GM12878 (cell line): Measurements from ENCODE around the gene CENPH. TPM values are rescaled to one million over a fixed set of nuclear protein-coding genes. Genes with fewer than 3 reads are reported as not detected.
A peak's percentile ranks its signal among the peaks of the same experiment; 100 is the strongest.

Experiments
- ATAC-seq: fragments of 200-7000 bp; cut with Tn5 transposase; 3 replicates; pipeline ENCODE4 v1.9.1; 2020; ENCODE audit warnings: mild to moderate bottlenecking, moderate library complexity
- BruUV-seq: library from RNA; stranded (reverse); fragments of 400-500 nt; replicated peaks from 2 replicates; lab custom pipeline; 2021; lab: Mats Ljungman, UMichigan
- CTCF ChIA-PET: fragments of 300-600 bp; sonication (Branson Sonifier 250); formaldehyde crosslinking; extraction: SDS; loops from one replicate; lab custom pipeline; 2021; ENCODE audit warnings: inconsistent platforms; lab: Yijun Ruan, JAX
- POLR2A ChIA-PET: fragments of 350-600 bp; formaldehyde crosslinking; extraction: SDS; loops from one replicate; lab custom pipeline; 2021; ENCODE audit warnings: inconsistent platforms; lab: Charles Lee
- RAD21 ChIA-PET: fragments of 300-600 bp; sonication (Branson Sonifier 250); formaldehyde crosslinking; loops from one replicate; lab custom pipeline; 2023; ENCODE audit warnings: antibody characterized with exemption; ENCODE audit not compliant: unreplicated experiment; lab: Charles Lee
- SMC1A ChIA-PET: fragments of 300-600 bp; sonication (Branson Sonifier 250); formaldehyde crosslinking; loops from one replicate; lab custom pipeline; 2023; ENCODE audit not compliant: unreplicated experiment, uncharacterized antibody; lab: Charles Lee
- DNase-seq: peaks from one replicate; pipeline ENCODE4 v3.0.0-alpha.2; 2011; ENCODE audit warnings: low read depth, low spot score
- FAIRE-seq: peaks from 3 replicates; lab custom pipeline; 2011; peaks lifted over from hg19 to GRCh38; lab: Jason Lieb, UNC
- H2AFZ ChIP-seq: 2 replicates; pipeline ENCODE4 v1.6.0; 2011; ENCODE audit warnings: low read depth, low read length, control low read depth; ENCODE audit not compliant: control insufficient read depth
- H3K27ac ChIP-seq: 2 replicates; pipeline ENCODE4 v1.5.1; 2011; ENCODE audit warnings: control low read depth; ENCODE audit not compliant: control insufficient read depth, insufficient read depth
- H3K27me3 ChIP-seq, 2 experiments: replicated peaks in 1 of 2; 2 replicates each; pipeline versions ENCODE4 v1.6.0 to v1.6.1; 2011; ENCODE audit warnings: low read length in 1 of 2; ENCODE audit not compliant: control insufficient read depth in 2 of 2, insufficient read depth in 2 of 2
- H3K36me3 ChIP-seq, 2 experiments: 2 replicates each; pipeline ENCODE4 v1.5.1; 2011; ENCODE audit warnings: low read length in 1 of 2; ENCODE audit not compliant: control insufficient read depth in 2 of 2, insufficient read depth in 2 of 2
- H3K4me1 ChIP-seq: 2 replicates; pipeline ENCODE4 v1.6.1; 2011; ENCODE audit warnings: mild to moderate bottlenecking, low read length, moderate library complexity, mixed read lengths; ENCODE audit not compliant: control insufficient read depth, insufficient read depth
- H3K4me2 ChIP-seq: 2 replicates; pipeline ENCODE4 v1.6.0; 2011; ENCODE audit warnings: control low read depth; ENCODE audit not compliant: control insufficient read depth, insufficient read depth
- H3K4me3 ChIP-seq: fragments of 200-600 bp; sonication (generic); 2 replicates; pipeline ENCODE4 v1.5.1; 2016
- H3K79me2 ChIP-seq: 2 replicates; pipeline ENCODE4 v1.6.0; 2011; ENCODE audit warnings: low read length; ENCODE audit not compliant: control insufficient read depth, insufficient read depth
- H3K9ac ChIP-seq: 2 replicates; pipeline ENCODE4 v1.8.0; 2011; ENCODE audit warnings: low read length, control low read depth, mixed read lengths; ENCODE audit not compliant: control insufficient read depth, insufficient read depth
- H3K9me3 ChIP-seq: replicated peaks from 3 replicates; pipeline ENCODE4 v1.5.1; 2011; ENCODE audit warnings: mild to moderate bottlenecking, low read length; ENCODE audit not compliant: control insufficient read depth, insufficient read depth
- H4K20me1 ChIP-seq: 2 replicates; pipeline ENCODE4 v1.6.0; 2011; ENCODE audit not compliant: control insufficient read depth, insufficient read depth
- CEBPZ ChIP-seq: fragments of 150-350 bp; IDR thresholded peaks from 2 replicates; pipeline ENCODE4 v1.6.1; 2016; ENCODE audit warnings: low read depth, low read length
- E2F4 ChIP-seq: IDR thresholded peaks from 2 replicates; pipeline ENCODE4 v1.6.1; 2012; ENCODE audit warnings: low read depth, low read length, improper control_type of control experiment
- EP300 ChIP-seq, 2 experiments: fragments of 150-350 bp in 1 of 2; IDR thresholded peaks; 2 replicates each; pipeline ENCODE4 v1.6.1; 2011 to 2012; ENCODE audit warnings: low read depth in 2 of 2, low read length in 2 of 2, borderline replicate concordance in 1 of 2, improper control_type of control experiment in 1 of 2, inconsistent platforms in 1 of 2; ENCODE audit not compliant: control insufficient read depth in 1 of 2
- HDAC2 ChIP-seq: fragments of 200-600 bp; sonication (generic); IDR thresholded peaks from 2 replicates; pipeline ENCODE4 v1.6.1; 2017
- MTA3 ChIP-seq: IDR thresholded peaks from 2 replicates; pipeline ENCODE4 v1.6.1; 2012; ENCODE audit warnings: low read length, inconsistent platforms, borderline replicate concordance
- MYB ChIP-seq: fragments of 150-350 bp; IDR thresholded peaks from 2 replicates; pipeline ENCODE4 v1.6.1; 2014; ENCODE audit warnings: mild to moderate bottlenecking, low read depth, low read length, borderline replicate concordance
- NFYB ChIP-seq: IDR thresholded peaks from 2 replicates; pipeline ENCODE4 v1.6.1; 2011; ENCODE audit warnings: low read depth, mild to moderate bottlenecking, low read length, improper control_type of control experiment, moderate library complexity; ENCODE audit not compliant: insufficient read depth
- NR2C1 ChIP-seq: fragments of 450-650 bp; IDR thresholded peaks from 2 replicates; pipeline ENCODE4 v1.6.1; 2017; ENCODE audit warnings: antibody characterized with exemption, mild to moderate bottlenecking, moderate library complexity
- POLR2AphosphoS5 ChIP-seq: IDR thresholded peaks from 2 replicates; pipeline ENCODE4 v1.6.1; 2011; ENCODE audit warnings: mild to moderate bottlenecking, low read length, inconsistent platforms
- PRDM15 ChIP-seq: fragments of 450-650 bp; formaldehyde crosslinking; IDR thresholded peaks from 2 replicates; pipeline ENCODE4 v1.4.0; 2020; ENCODE audit warnings: mild to moderate bottlenecking, moderate library complexity
- ZNF207 ChIP-seq: fragments of 450-650 bp; IDR thresholded peaks from 2 replicates; pipeline ENCODE4 v1.6.1; 2014; ENCODE audit warnings: antibody characterized with exemption, mild to moderate bottlenecking, borderline replicate concordance
- ZNF24 ChIP-seq: fragments of 450-650 bp; IDR thresholded peaks from 2 replicates; pipeline ENCODE4 v1.6.1; 2017; ENCODE audit warnings: antibody characterized with exemption, mild to moderate bottlenecking
- WGBS: methylation state at CpG from one replicate; pipeline ENCODE4 v1.1.6; 2016; ENCODE audit warnings: low lambda C conversion rate; ENCODE audit not compliant: insufficient replicate concordance, insufficient coverage; ENCODE audit errors: missing lambda C conversion rate; 5-methylcytosine and 5-hydroxymethylcytosine counted together
- in situ Hi-C: fragments of 300-500 bp; cut with MboI; formaldehyde crosslinking; loops from 9 replicates; pipeline ENCODE4 v1.14.3; 2018; ENCODE audit warnings: mixed read lengths
- intact Hi-C: fragments of 100-400 bp; cut with micrococcal nuclease; formaldehyde crosslinking; loops from one replicate; pipeline ENCODE4 v1.14.2; 2022; ENCODE audit not compliant: unreplicated experiment
- polyA plus RNA-seq, 11 experiments: library from polyadenylated mRNA; depleted of rRNA in 4 of 11; unstranded in 6 of 11; stranded (reverse) in 5 of 11; fragments of >200 nt; fragmentation: Nextera tagmentation in 4 of 11; fragmentation: Illumina TruSeq in 1 of 11; extraction: Ambion mirVana in 4 of 11; extraction: Trizol in 1 of 11; gene quantifications; 1 replicate in 1 of 11; 2 replicates in 10 of 11; pipeline versions ENCODE4 v1.2.1 to v1.2.3, GENCODE V29; 2011 to 2016; ENCODE audit warnings: inconsistent platforms in 2 of 11, missing spikeins in 2 of 11, low read depth in 1 of 11
- total RNA-seq, 4 experiments: library from RNA; depleted of rRNA in 3 of 4; stranded (reverse); fragments of >200 nt in 3 of 4; fragmentation: Illumina TruSeq in 1 of 4; extraction: Trizol in 1 of 4; gene quantifications; 2 replicates each; pipeline versions ENCODE4 v1.2.1 to v1.2.3, GENCODE V29; 2013 to 2021

CENPH gene
- total and polyA plus RNA-seq, 10 of the 15 experiments (the other 5 are each of a cell fraction or from before 2014, with no cell fraction given), result 7.3 to 65.6 (median 45.9) TPM

DNA sequence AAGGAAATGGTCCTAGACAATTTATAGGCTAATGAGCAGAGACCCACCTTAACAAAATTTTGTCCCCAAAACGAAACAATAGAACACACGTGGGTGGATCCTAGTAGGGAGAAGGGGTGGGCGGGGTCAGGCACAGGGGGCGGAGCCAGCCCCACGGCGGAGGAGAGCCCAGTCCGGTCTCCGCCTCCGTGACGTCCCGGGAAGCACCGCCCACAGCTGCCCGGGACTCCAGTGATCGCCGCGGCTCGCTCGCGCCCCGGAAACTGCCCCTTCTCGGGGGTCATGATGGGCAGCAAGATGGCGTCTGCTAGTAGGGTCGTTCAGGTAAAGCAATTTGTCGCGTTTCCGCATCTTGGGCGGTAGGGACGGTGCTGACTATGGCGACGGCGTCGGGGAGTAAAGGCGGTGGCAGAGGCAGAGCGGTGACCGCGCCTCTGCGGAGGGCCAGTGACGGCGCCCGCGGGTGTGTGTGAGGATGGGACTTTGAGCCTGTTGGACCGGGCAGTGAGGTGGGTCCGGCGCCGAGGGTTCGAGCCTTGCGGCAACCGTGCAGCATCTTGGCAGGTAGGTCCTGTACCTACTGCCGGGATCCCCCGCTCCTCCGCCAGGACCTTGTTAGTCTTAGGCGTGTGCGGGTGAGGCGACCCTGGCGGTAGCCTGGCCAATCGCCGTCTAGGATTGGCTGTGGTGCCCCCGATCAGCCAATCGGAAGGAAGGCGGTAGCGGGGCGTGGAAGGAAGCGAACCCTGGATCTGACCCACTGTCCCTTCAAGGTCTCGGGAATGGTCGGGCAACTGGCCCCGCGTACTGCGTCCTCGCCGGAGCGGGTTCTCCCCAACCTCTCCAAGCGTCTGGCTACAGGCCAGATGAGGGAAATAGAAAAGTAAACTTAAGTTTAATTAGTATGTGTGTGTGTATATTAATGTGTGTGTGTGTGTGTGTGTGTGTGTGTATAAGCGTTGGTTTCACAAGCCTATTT lies 28.5 kb downstream of the CENPH start:
- Histone ChIP-seq H3K4me3 (peak overlapping the region; percentile 88), H4K20me1 (no peaks in the 10 kb centered on the region), H2AFZ (peak overlapping the region; percentile 99), H3K9me3 (no peaks in the 10 kb centered on the region), H3K4me1 (peaks cover 4% of the 10 kb centered on the region; the same call in 1 of the 2 replicates), H3K79me2 (peaks cover 24% of the 10 kb centered on the region), H3K27me3 (no peaks in the 10 kb centered on the region), H3K4me2 (peak overlapping the region; percentile 57), H3K9ac (peak overlapping the region; percentile 94), H3K36me3 (no peaks in the 10 kb centered on the region; a peak in 1 of 4 replicates), H3K27ac (peak overlapping the region; percentile 92)
- RAD21 ChIA-PET, result interaction anchor here (0.7 to 1.0 kb wide), 2 partner anchors 18 to 124 kb away, joined by 3 to 7 read pairs; partner anchors contain the start of genes CDK7 and SLC30A5
- in situ Hi-C loops, result loop anchor here (5.0 kb wide), 1 partner anchor 121 kb away; no protein-coding TSS in a partner anchor
- peak; percentile 72 for DNase-seq
- under 1% methylated on average over 72 of the region's 73 CpGs for WGBS
- BruUV-seq, result TSS peak; percentile 75
- CTCF ChIA-PET, result interaction anchor here (0.6 to 1.8 kb wide), 2 partner anchors 117 to 156 kb away, joined by 3 to 5 read pairs; no protein-coding TSS in a partner anchor
- POLR2A ChIA-PET, result interaction anchor here (0.7 to 1.6 kb wide), 7 partner anchors 9 to 1001 kb away, joined by 3 to 4 read pairs (median 3); partner anchors contain the start of genes CCDC125 and CDK7
- SMC1A ChIA-PET, result interaction anchor here (0.7 to 1.5 kb wide), 3 partner anchors 17 to 124 kb away, joined by 3 to 8 read pairs (median 3); partner anchors contain the start of genes CDK7 and SLC30A5
- intact Hi-C loops, result loop anchor here (1.0 kb wide), 1 partner anchor 16 kb away; the partner anchor contains the start of gene CDK7
- ATAC-seq, result peak; percentile 97
- FAIRE-seq, result peak; percentile 88
- TF ChIP-seq CEBPZ (no peak), HDAC2 (no peak), NR2C1 (peak; percentile 81), EP300 (IDR thresholded peaks at IDR 0.05; ENCODE audit: borderline replicate concordance in 1 of 2, control insufficient read depth in 1 of 2, low read depth in 2 of 2, low read length in 2 of 2) (no peak), MTA3 (no peak), POLR2AphosphoS5 (peak; percentile 83), MYB (no peak), ZNF207 (peak; percentile 82), ZNF24 (no peak), E2F4 (no peak), NFYB (peak; percentile 85), PRDM15 (no peak)
